Muscle layer of duodenum (tissue), 2 donors: ENCODE data around the gene PPP6R3.
"Not testable (repeated sequence)": the region's sequence is repeated elsewhere in the genome, so short reads cannot be mapped to it uniquely, and the experiment has no call there.

Source experiments
- H3K27ac ChIP-seq: one replicate; pipeline ENCODE4 v1.7.0; 2013; ENCODE audit warnings: mild to moderate bottlenecking, low read length
- H3K27me3 ChIP-seq: one replicate; pipeline ENCODE4 v1.7.0; 2013; ENCODE audit warnings: low read depth, mild to moderate bottlenecking, control low read depth, low read length
- H3K36me3 ChIP-seq, 2 donors: one replicate each; pipeline ENCODE4 v1.7.0; 2013; ENCODE audit warnings: low read length in 2 of 2, control low read depth in 1 of 2, mild to moderate bottlenecking in 1 of 2; ENCODE audit not compliant: insufficient read depth in 2 of 2, control insufficient read depth in 1 of 2
- H3K4me1 ChIP-seq, 2 donors: one replicate each; pipeline ENCODE4 v1.7.0; 2013; ENCODE audit warnings: low read length in 2 of 2, mild to moderate bottlenecking in 2 of 2, control low read depth in 1 of 2, moderate library complexity in 1 of 2; ENCODE audit not compliant: insufficient read depth in 2 of 2, control insufficient read depth in 1 of 2
- H3K4me3 ChIP-seq, 2 donors: one replicate each; pipeline ENCODE4 v1.7.0; 2013; ENCODE audit warnings: low read length in 2 of 2, low read depth in 1 of 2, mild to moderate bottlenecking in 1 of 2
- H3K9me3 ChIP-seq, 2 donors: one replicate each; pipeline ENCODE4 v1.7.0; 2013; ENCODE audit warnings: low read length in 2 of 2, control low read depth in 1 of 2, mild to moderate bottlenecking in 1 of 2; ENCODE audit not compliant: control insufficient read depth in 1 of 2
- donor health status: healthy.

The PPP6R3 gene

GRCh38 chr11:68639322-68639721, 178.8 kb downstream of the PPP6R3 start:
- not testable (repeated sequence) for H3K27ac ChIP-seq, H3K4me3 ChIP-seq, H3K27me3 ChIP-seq, H3K36me3 ChIP-seq, H3K9me3 ChIP-seq, H3K4me1 ChIP-seq

- Histone ChIP-seq H3K27me3 (no peaks in the 10 kb centered on the region), H3K4me1 (no peaks in the 10 kb centered on the region), H3K9me3 (peaks cover 1 to 2% of the 10 kb centered on the region in 2 donors), H3K27ac (no peak overlapping the region), H3K36me3 (no peaks in the 10 kb centered on the region), H3K4me3 (no peak overlapping the region)
Observed at GRCh38 chr11:68641880-68642279, 181.3 kb downstream of the PPP6R3 start.

- Histone ChIP-seq H3K4me3 (no peak overlapping the region), H3K9me3 (peaks cover 9 to 10% of the 10 kb centered on the region in 2 donors), H3K27me3 (no peaks in the 10 kb centered on the region), H3K4me1 (no peaks in the 10 kb centered on the region), H3K36me3 (no peaks in the 10 kb centered on the region), H3K27ac (no peak overlapping the region)
Observed at GRCh38 chr11:68643585-68643984, 183.0 kb downstream of the PPP6R3 start.

- Histone ChIP-seq H3K4me1 (no peaks in the 10 kb centered on the region), H3K4me3 (no peak overlapping the region), H3K9me3 (peaks cover 9 to 10% of the 10 kb centered on the region in 2 donors), H3K27me3 (no peaks in the 10 kb centered on the region), H3K27ac (no peak overlapping the region), H3K36me3 (no peaks in the 10 kb centered on the region)
Observed at GRCh38 chr11:68646832-68647231, 186.3 kb downstream of the PPP6R3 start.

- Histone ChIP-seq H3K9me3 (peaks cover 9 to 17% of the 10 kb centered on the region in 2 donors), H3K36me3 (no peaks in the 10 kb centered on the region), H3K27me3 (no peaks in the 10 kb centered on the region), H3K4me1 (no peaks in the 10 kb centered on the region), H3K4me3 (no peak overlapping the region), H3K27ac (no peak overlapping the region)
Observed at GRCh38 chr11:68649851-68650555, 189.5 kb downstream of the PPP6R3 start.

GRCh38 chr11:68650801-68651200, 190.2 kb downstream of the PPP6R3 start:
- no peaks in the 10 kb centered on the region for H3K27me3 ChIP-seq

GRCh38 chr11:68651208-68651984, 190.8 kb downstream of the PPP6R3 start:
- Histone ChIP-seq H3K4me1 (no peaks in the 10 kb centered on the region), H3K27ac (no peak overlapping the region), H3K36me3 (no peaks in the 10 kb centered on the region), H3K9me3 (peaks cover 9 to 23% of the 10 kb centered on the region in 2 donors), H3K4me3 (no peak overlapping the region), H3K27me3 (no peaks in the 10 kb centered on the region)

More at GRCh38 chr11:68650801-68651200, 190.2 kb downstream of the PPP6R3 start:
- no peaks in the 10 kb centered on the region for H3K4me1 ChIP-seq
- H3K27ac ChIP-seq: no peak overlapping the region
- H3K9me3 ChIP-seq: peaks cover 9 to 23% of the 10 kb centered on the region in 2 donors
- no peaks in the 10 kb centered on the region for H3K36me3 ChIP-seq
- H3K4me3 ChIP-seq: no peak overlapping the region

- H3K36me3 ChIP-seq: no peaks in the 10 kb centered on the region
Observed at GRCh38 chr11:68651985-68652682, 191.6 kb downstream of the PPP6R3 start.

GRCh38 chr11:68652683-68653156, 192.2 kb downstream of the PPP6R3 start:
- no peaks in the 10 kb centered on the region for H3K27me3 ChIP-seq

More at GRCh38 chr11:68651985-68652682, 191.6 kb downstream of the PPP6R3 start:
- Histone ChIP-seq H3K4me1 (no peaks in the 10 kb centered on the region), H3K27ac (no peak overlapping the region), H3K4me3 (no peak overlapping the region), H3K27me3 (no peaks in the 10 kb centered on the region), H3K9me3 (peaks cover 4 to 19% of the 10 kb centered on the region in 2 donors)

GRCh38 chr11:68653486-68654430, 193.2 kb downstream of the PPP6R3 start:
- no peak overlapping the region for H3K4me3 ChIP-seq
- H3K4me1 ChIP-seq: no peaks in the 10 kb centered on the region
- no peaks in the 10 kb centered on the region for H3K27me3 ChIP-seq
- H3K27ac ChIP-seq: no peak overlapping the region
- H3K36me3 ChIP-seq: no peaks in the 10 kb centered on the region
- peaks cover 0 to 13% of the 10 kb centered on the region in 2 donors for H3K9me3 ChIP-seq

More at GRCh38 chr11:68652683-68653156, 192.2 kb downstream of the PPP6R3 start:
- Histone ChIP-seq H3K27ac (no peak overlapping the region), H3K9me3 (peaks cover 0 to 13% of the 10 kb centered on the region in 2 donors), H3K36me3 (no peaks in the 10 kb centered on the region), H3K4me1 (no peaks in the 10 kb centered on the region), H3K4me3 (no peak overlapping the region)
